ENCODE results near the gene LRP3.
"Not testable (repeated sequence)": the region's sequence is repeated elsewhere in the genome, so short reads cannot be mapped to it uniquely, and the experiment has no call there.

LRP3 gene

GRCh38 chr19:33202546-33203507, 8.7 kb downstream of the LRP3 start:
- DNase-seq (ENCODE audit: low read depth in 2 of 2): no peak

GRCh38 chr19:33203529-33203928, 9.4 kb downstream of the LRP3 start:
- DNase-seq (ENCODE audit: low read depth in 2 of 2): no peak

- no peak for DNase-seq (ENCODE audit: low read depth in 2 of 2)
Observed at GRCh38 chr19:33204136-33204973, 10.2 kb downstream of the LRP3 start.

- no peak for DNase-seq (ENCODE audit: low read depth in 2 of 2)
Observed at GRCh38 chr19:33205110-33205509, 11.0 kb downstream of the LRP3 start.

- no peak for DNase-seq (ENCODE audit: low read depth in 2 of 2)
Observed at GRCh38 chr19:33205531-33206260, 11.6 kb downstream of the LRP3 start.

GRCh38 chr19:33206261-33207039, 12.3 kb downstream of the LRP3 start:
- no peak for DNase-seq (ENCODE audit: low read depth in 2 of 2)

GRCh38 chr19:33207040-33207620, 13.0 kb downstream of the LRP3 start:
- DNase-seq (ENCODE audit: low read depth in 2 of 2): no peak

GRCh38 chr19:33207903-33208302, 13.8 kb downstream of the LRP3 start:
- no peak for DNase-seq (ENCODE audit: low read depth in 2 of 2)

- no peak for DNase-seq (ENCODE audit: low read depth in 2 of 2)
Observed at GRCh38 chr19:33208371-33208895, 14.3 kb downstream of the LRP3 start.

GRCh38 chr19:33208904-33209849, 15.0 kb downstream of the LRP3 start:
- DNase-seq (ENCODE audit: low read depth in 2 of 2): no peak

- not testable (repeated sequence) for DNase-seq (ENCODE audit: low read depth in 2 of 2)
Observed at GRCh38 chr19:33209850-33210230, 15.7 kb downstream of the LRP3 start.

GRCh38 chr19:33210266-33210940, 16.3 kb downstream of the LRP3 start:
- no peak for DNase-seq (ENCODE audit: low read depth in 2 of 2)

- no peak for DNase-seq (ENCODE audit: low read depth in 2 of 2)
Observed at GRCh38 chr19:33211794-33212435, 17.8 kb downstream of the LRP3 start.

- DNase-seq (ENCODE audit: low read depth in 2 of 2): no peak
Observed at GRCh38 chr19:33212436-33213172, 18.5 kb downstream of the LRP3 start.

- DNase-seq (ENCODE audit: low read depth in 2 of 2): no peak
Observed at GRCh38 chr19:33214596-33214995, 20.5 kb downstream of the LRP3 start.

- DNase-seq (ENCODE audit: low read depth in 2 of 2): no peak
Observed at GRCh38 chr19:33215438-33216197, 21.5 kb downstream of the LRP3 start.

Data from activated CD8-positive, alpha-beta memory T cell treated with anti-CD3 and anti-CD28 coated beads for 4 hours (primary cell).